ENCODE measurements around the gene GALNT9.

DNA sequence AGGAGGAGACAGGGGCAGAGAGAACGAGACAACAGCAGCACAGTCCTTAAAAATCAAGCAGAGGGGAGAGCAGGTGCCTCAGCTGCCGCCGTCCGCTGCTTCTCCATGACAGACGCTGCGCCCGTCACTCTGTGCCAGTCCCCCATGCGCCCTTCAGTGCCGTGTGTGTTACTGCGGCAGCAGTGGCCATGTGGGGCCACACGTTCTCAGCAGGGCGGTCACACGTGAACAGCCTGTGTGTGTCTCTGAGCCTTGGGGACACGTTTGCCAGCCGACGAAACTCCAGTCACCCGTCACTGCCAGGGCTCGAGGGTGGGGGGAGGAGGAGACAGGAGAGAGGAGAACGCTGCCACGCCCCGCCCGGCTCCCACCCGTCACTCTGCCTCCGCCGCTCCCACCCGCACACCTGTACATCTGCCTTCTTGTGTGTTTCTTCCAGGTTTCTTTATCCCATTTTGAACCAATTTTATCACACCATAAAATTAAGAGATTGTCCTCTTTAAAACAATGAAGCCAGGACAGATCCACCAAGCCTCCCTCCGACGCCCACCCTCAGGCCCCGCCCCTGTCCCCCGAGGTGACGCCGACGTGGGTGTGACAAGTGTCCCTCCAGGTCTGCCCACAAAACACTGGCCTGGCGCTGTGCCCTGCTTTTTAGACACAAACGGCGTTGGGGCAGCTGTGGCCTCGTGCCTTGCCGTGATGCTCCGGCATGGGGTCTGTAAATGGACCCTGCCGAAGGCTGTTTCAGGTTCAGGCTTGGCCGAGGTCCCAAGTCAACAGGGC is 58.2 kb downstream of the GALNT9 start:
- TF ChIP-seq YY1 (IDR thresholded peaks at IDR 0.05; ENCODE audit: low read depth), result no peak
- TF ChIP-seq, protein P1, sequence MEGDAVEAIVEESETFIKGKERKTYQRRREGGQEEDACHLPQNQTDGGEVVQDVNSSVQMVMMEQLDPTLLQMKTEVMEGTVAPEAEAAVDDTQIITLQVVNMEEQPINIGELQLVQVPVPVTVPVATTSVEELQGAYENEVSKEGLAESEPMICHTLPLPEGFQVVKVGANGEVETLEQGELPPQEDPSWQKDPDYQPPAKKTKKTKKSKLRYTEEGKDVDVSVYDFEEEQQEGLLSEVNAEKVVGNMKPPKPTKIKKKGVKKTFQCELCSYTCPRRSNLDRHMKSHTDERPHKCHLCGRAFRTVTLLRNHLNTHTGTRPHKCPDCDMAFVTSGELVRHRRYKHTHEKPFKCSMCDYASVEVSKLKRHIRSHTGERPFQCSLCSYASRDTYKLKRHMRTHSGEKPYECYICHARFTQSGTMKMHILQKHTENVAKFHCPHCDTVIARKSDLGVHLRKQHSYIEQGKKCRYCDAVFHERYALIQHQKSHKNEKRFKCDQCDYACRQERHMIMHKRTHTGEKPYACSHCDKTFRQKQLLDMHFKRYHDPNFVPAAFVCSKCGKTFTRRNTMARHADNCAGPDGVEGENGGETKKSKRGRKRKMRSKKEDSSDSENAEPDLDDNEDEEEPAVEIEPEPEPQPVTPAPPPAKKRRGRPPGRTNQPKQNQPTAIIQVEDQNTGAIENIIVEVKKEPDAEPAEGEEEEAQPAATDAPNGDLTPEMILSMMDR (IDR thresholded peaks at IDR 0.05), result no peak
- TF ChIP-seq JUND (IDR thresholded peaks at IDR 0.05), result no peak
- TF ChIP-seq SIN3A (IDR thresholded peaks at IDR 0.05; ENCODE audit: borderline replicate concordance, low read depth, low read length), result no peak
- no peak for TF ChIP-seq EZH2phosphoT487 (IDR thresholded peaks at IDR 0.05; ENCODE audit: borderline replicate concordance, low read depth)
- TF ChIP-seq, protein P2, sequence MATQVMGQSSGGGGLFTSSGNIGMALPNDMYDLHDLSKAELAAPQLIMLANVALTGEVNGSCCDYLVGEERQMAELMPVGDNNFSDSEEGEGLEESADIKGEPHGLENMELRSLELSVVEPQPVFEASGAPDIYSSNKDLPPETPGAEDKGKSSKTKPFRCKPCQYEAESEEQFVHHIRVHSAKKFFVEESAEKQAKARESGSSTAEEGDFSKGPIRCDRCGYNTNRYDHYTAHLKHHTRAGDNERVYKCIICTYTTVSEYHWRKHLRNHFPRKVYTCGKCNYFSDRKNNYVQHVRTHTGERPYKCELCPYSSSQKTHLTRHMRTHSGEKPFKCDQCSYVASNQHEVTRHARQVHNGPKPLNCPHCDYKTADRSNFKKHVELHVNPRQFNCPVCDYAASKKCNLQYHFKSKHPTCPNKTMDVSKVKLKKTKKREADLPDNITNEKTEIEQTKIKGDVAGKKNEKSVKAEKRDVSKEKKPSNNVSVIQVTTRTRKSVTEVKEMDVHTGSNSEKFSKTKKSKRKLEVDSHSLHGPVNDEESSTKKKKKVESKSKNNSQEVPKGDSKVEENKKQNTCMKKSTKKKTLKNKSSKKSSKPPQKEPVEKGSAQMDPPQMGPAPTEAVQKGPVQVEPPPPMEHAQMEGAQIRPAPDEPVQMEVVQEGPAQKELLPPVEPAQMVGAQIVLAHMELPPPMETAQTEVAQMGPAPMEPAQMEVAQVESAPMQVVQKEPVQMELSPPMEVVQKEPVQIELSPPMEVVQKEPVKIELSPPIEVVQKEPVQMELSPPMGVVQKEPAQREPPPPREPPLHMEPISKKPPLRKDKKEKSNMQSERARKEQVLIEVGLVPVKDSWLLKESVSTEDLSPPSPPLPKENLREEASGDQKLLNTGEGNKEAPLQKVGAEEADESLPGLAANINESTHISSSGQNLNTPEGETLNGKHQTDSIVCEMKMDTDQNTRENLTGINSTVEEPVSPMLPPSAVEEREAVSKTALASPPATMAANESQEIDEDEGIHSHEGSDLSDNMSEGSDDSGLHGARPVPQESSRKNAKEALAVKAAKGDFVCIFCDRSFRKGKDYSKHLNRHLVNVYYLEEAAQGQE (IDR thresholded peaks at IDR 0.05; ENCODE audit: low read depth, low read length), result no peak
- TF ChIP-seq TAF1 (IDR thresholded peaks at IDR 0.05; ENCODE audit: borderline replicate concordance, low read depth, low read length), result no peak
- TF ChIP-seq, protein P3, sequence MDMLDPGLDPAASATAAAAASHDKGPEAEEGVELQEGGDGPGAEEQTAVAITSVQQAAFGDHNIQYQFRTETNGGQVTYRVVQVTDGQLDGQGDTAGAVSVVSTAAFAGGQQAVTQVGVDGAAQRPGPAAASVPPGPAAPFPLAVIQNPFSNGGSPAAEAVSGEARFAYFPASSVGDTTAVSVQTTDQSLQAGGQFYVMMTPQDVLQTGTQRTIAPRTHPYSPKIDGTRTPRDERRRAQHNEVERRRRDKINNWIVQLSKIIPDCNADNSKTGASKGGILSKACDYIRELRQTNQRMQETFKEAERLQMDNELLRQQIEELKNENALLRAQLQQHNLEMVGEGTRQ (IDR thresholded peaks at IDR 0.05; ENCODE audit: borderline replicate concordance, low read depth, low read length), result no peak
- TF ChIP-seq CHD2 (IDR thresholded peaks at IDR 0.05; ENCODE audit: low read length, partially characterized antibody), result no peak
- TF ChIP-seq, protein P4, sequence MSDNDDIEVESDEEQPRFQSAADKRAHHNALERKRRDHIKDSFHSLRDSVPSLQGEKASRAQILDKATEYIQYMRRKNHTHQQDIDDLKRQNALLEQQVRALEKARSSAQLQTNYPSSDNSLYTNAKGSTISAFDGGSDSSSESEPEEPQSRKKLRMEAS (IDR thresholded peaks at IDR 0.05; ENCODE audit: low read depth), result no peak
- no peak for TF ChIP-seq FOXM1 (IDR thresholded peaks at IDR 0.05; ENCODE audit: low read depth)
- TF ChIP-seq POLR2AphosphoS5 (IDR thresholded peaks at IDR 0.05; ENCODE audit: low read depth, low read length), result no peak
- no peak for TF ChIP-seq EP300 (IDR thresholded peaks at IDR 0.05; ENCODE audit: borderline replicate concordance in 1 of 2, low read depth in 1 of 2, low read length in 1 of 2)

All from SK-N-SH (cell line).